Stimulated activated CD8-positive, alpha-beta memory T cell treated with anti-CD3 and anti-CD28 coated beads, Interleukin-4, amount 100 ng/mL, for 48 hours (primary cell): Measurements from ENCODE around the gene SFXN2.
A peak's percentile ranks its signal among the peaks of the same experiment; 100 is the strongest.
"Not testable (repeated sequence)": the region's sequence is repeated elsewhere in the genome, so short reads cannot be mapped to it uniquely, and the experiment has no call there.

Experiments used
- DNase-seq: peaks from one replicate; pipeline ENCODE4 v3.0.0-alpha.2; 2020

The SFXN2 gene

GRCh38 chr10:102714621-102715455, at the start of gene SFXN2:
TSS of gene SFXN2 (plus strand) at chr10:102714636. CDS start at chr10:102726637, 12,001 bp downstream.
- DNase-seq: peak; percentile 66

GRCh38 chr10:102665904-102666509, 48.4 kb upstream of the SFXN2 start:
- DNase-seq: no peak

- DNase-seq: not testable (repeated sequence)
These were observed 47.0 kb upstream of the SFXN2 start for GRCh38 chr10:102667411-102667810.

DNA sequence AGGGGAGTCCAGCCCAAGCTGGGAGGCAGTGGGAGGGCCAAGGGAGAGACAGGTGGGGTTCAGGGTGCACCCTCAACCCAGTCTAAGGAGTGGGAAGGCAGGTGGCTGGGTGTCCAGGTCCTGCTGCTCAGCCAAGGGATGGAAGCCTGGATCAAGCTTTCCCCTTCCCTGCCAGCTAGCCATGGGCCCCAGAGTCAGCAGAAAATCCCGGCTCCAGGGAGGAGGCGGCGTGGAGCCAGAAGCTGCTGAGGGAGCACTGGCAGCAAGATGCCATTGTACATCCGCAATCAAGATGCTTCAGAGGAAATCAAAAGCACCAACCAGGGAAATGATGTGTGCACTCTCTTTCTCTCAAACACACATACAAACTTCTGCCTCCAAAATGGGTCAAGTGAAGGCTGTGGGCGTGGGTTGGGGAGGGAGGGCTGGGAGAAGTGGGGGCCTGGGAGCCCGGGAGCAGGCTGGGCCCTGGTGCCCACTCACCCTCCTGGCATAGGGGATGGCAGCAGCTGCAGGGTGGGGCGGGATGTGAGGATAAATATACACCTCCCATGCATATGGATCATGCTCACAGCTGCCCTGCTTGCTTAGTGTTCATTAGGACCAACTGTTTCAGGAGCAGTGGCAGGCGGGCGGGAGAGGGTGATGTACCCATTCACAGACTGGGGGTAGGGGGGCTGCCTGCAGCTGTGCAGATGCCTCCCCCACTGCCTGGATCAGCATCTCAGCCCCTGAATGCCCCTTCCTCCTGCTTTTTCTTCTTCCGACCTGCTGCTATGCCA, 45.9 kb upstream of the SFXN2 start:
- no peak for DNase-seq

GRCh38 chr10:102669206-102670064, 45.0 kb upstream of the SFXN2 start:
- DNase-seq: no peak

GRCh38 chr10:102670065-102670670, 44.3 kb upstream of the SFXN2 start:
- no peak for DNase-seq

GRCh38 chr10:102670871-102671434, 43.5 kb upstream of the SFXN2 start:
- DNase-seq: no peak

DNA sequence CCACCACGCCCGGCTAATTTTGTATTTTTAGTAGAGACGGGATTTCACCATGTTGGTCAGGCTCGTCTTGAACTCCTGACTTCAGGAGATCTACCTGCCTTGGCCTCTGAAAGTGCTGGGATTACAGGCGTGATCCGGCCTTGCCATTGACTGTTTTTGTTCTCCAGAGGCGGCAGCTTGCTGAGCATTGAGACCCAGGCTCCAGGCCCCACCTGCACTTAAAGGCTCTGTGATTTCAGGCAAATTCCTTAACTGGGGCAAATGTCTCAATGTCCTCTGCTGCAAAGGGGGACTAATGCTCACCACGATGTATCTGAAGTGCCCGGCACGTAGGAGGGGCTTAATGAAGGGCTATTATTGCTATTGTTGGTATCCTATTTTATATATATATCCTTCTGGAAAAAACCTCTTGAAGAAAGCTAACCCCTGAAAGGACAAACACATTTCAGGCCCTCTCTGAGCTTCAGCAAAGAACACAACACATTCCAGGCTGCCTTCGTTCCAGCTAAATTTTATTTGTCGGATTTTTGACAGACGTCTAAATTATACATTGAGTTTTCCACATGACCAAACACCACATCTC, 41.1 kb upstream of the SFXN2 start:
- DNase-seq: no peak

DNA sequence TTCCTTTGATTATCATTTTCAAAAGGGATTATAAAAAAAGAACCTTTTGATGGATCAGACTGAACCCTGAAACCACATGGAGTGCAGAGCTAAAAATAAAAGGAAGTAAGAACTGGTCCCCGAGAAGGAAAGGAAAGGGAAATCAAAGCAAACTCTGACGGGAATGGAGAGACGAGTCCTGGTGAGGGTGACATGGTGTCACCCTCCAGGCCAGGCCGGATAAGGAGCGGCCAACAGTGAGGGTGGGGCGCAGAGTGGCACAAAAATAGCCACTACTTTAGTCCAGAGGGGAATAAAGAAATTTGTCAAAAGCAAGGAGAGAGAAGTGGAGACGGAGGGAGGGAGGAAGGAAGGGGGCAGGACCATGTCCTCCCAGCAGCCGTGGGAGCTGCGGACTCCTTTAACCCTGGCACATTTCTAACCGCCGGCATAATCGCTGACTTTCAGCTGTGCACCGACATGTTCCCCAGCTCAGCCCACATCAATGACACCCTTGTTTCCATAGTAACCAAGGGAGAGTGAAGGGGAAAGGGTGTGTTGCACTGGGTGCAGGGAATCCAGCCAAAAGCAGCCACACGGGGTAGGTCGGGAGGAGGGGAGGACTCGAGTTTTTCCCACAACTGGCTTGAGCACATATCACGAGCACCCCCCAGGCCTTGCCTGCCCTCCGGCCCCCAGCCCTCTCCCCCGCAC, 40.5 kb upstream of the SFXN2 start:
- DNase-seq: peak; percentile 76

DNA sequence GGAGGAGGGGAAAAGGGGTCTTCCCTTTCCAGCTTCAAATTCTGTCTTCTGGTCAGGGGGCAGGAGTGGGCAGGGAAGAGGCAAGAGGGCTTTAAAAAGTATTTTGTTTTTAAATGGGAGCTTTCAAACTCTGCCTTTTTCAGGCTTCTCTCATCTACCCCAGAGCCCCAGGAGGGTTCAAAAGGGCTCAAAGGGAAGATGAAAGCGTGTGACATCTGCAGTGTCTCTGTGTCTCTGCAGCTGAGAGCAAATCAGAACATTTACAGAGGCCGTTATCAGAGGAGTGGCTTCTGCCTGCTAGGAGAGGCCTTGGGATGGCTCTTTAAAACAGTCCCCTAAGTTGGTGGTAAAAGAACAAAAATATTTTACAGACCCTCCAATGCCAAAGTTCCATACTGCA, 39.9 kb upstream of the SFXN2 start:
- DNase-seq: no peak

- no peak for DNase-seq
These were observed 39.3 kb upstream of the SFXN2 start for GRCh38 chr10:102675011-102675665.

DNA sequence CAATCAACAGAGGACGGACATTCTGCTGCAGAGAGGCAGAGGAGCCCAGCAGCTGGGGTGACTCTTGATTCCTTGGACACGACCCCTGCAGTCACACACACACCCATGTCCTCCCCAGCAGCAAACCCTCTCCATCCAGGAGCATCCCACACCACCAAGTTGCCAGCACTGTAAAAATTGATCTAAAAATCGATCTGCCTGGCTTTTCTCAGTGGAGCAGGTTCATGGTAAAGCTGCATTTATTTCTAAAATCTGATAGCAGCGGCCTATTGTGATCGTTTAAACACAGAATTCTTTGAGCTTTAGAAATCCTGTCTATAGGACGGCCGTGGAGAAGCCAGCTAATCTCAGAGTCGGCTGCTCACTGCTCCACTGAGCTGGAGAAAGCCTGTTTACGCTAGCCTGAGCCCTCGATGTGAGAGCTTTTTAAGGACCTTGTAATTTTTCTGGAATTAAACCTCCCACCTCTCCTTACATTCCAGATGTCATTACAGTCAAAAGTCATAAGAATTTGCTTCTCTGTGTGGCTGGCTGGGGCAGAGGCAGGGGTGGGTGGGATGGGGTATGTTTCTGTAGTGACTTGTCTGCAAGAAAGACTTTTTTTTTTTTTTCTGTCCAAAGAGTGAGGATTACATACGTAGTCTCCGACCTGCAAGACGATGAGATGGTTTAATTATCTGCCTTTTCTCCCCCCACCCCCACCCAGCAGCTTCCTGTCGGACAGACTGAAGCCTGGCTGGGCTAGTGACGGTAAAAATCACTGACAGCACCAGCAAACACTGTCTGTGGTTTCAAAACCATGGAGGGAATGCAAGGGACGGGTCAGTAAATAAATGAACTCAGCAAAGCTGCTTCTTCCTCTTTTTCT, 38.5 kb upstream of the SFXN2 start:
- DNase-seq: no peak

- no peak for DNase-seq
These were observed 37.7 kb upstream of the SFXN2 start for GRCh38 chr10:102676534-102677315.

DNA sequence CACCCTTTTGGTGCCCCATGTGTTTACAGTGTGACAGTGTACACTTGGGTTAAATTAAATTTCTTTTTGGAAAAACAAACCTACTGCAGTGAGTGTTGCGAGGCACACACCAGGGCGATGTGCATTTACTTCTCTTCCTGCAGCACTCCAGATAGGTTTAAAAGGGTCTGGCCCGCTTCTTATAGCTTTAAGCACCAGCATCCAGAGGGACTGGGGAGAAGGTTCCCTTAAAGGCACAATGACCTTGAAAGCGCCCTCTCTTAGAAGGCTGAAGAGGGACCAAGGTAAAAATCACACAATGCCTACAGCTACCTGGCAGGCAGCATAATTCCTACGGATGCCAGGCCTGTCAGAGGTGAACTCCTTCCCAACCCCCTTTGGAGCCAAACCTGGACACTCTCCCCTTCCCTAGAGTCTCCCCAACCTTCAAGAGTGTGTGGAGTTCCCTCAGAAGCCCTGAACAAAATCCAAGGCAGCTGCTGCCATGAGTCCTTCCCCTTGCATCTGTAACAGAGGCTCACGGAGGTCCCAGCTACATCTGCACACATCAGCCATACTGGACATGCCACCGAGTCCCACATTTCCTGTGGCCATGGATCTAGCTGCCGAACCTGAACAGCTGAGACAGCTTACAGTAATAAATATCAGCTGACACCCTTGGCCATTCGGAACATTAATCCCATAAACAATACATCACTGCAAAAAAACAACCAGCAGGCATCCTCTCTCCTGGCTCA, 36.9 kb upstream of the SFXN2 start:
- no peak for DNase-seq

DNA sequence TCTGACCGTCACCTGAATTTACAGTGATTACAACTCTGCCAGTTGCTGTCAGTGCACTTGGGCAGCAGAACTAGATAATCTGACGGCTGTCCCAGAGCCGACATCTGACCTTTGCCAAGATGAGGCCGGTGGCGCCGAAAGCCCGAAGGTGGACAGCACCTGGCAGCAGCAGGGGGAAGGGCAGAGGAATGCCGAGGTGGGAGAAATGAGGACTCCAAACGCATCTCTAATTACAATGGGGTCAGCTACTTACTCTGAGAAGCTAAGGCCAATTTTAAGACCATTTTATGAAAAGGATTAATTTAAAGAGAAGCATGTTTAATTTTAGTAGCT, 36.4 kb upstream of the SFXN2 start:
- DNase-seq: no peak

DNA sequence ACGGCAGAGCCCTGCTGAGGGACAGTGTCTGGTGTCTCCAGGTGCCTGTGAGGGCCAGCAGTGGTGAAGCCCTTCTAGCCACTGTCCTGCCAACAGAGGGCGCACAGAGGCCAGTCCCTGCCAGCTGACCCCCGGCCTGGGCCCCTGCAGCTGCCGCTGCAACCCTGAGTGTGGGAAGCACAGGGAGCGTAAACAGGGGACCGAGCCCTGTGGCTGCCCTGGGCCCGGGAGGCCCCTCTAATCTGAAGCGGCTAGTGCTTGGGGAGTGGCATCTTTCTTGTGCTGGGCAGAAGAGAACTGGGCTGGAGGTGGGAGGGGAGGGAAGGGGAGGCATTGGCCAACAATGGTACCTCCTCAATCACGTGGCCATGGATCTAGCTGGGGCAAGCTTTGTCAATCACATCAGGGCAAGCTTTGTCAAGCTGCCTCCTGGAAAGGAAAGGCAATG, 35.6 kb upstream of the SFXN2 start:
- DNase-seq: peak; percentile 56

DNA sequence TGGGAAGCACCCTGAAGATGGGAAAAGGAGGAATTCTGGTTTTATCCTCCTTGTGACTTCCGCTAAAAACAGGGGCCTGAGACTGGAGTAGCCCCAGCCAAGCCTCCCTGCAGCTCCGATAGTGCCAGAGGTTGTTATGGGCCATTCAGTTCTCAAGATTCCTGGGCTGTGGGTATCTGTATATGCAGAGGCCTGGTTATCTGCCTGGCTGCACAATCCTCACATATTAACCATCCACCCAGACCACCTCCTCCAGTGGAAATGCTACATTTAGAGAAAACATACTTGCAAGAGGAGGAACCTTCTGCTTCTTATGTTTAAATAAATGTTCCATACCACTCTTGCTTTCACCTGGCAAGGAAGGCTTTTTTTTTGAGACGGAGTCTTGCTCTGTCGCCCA, 34.8 kb upstream of the SFXN2 start:
- DNase-seq: no peak

GRCh38 chr10:102681696-102682095, 32.7 kb upstream of the SFXN2 start:
- no peak for DNase-seq
